Liver (tissue), 9 donors: ENCODE measurements around the gene TRIM9. TPM values are rescaled to one million over a fixed set of nuclear protein-coding genes. Genes with fewer than 3 reads are reported as not detected.

ENCODE experiments used
- DNase-seq: peaks from one replicate; pipeline ENCODE4 v3.0.0-alpha.2; 2017; ENCODE audit warnings: low spot score
- H3K27ac ChIP-seq, 2 donors: one replicate each; pipeline ENCODE4 v1.7.0; 2013; ENCODE audit warnings: inconsistent platforms in 2 of 2, low read length in 2 of 2, control low read depth in 1 of 2, low read depth in 1 of 2, mild to moderate bottlenecking in 1 of 2
- H3K27me3 ChIP-seq, 4 donors: one replicate each; pipeline versions ENCODE4 v1.6.1 to v1.7.0; 2013; ENCODE audit warnings: low read length in 3 of 4, inconsistent platforms in 1 of 4, mild to moderate bottlenecking in 1 of 4, moderate library complexity in 1 of 4; ENCODE audit not compliant: control insufficient read depth in 4 of 4, insufficient read depth in 4 of 4
- H3K36me3 ChIP-seq, 4 donors: one replicate each; pipeline versions ENCODE4 v1.6.1 to v1.7.0; 2013; ENCODE audit warnings: low read length in 3 of 4, mild to moderate bottlenecking in 3 of 4, low read depth in 1 of 4, moderate library complexity in 1 of 4; ENCODE audit not compliant: control insufficient read depth in 4 of 4, insufficient read depth in 3 of 4
- H3K4me1 ChIP-seq, 4 donors: one replicate each; pipeline versions ENCODE4 v1.6.1 to v1.7.0; 2013; ENCODE audit warnings: low read length in 3 of 4, mild to moderate bottlenecking in 3 of 4, moderate library complexity in 1 of 4; ENCODE audit not compliant: control insufficient read depth in 4 of 4, insufficient read depth in 4 of 4
- H3K4me3 ChIP-seq, 3 donors: one replicate each; pipeline versions ENCODE4 v1.6.1 to v1.7.0; 2013; ENCODE audit warnings: low read length in 3 of 3, control low read depth in 1 of 3, low read depth in 1 of 3, mild to moderate bottlenecking in 1 of 3
- H3K9ac ChIP-seq, 2 donors: one replicate each; pipeline ENCODE4 v1.7.0; 2013; ENCODE audit warnings: low read length in 2 of 2, mild to moderate bottlenecking in 2 of 2, moderate library complexity in 2 of 2, control low read depth in 1 of 2, low read depth in 1 of 2
- H3K9me3 ChIP-seq, 4 donors: one replicate each; pipeline versions ENCODE4 v1.6.1 to v1.7.0; 2013; ENCODE audit warnings: low read length in 3 of 4; ENCODE audit not compliant: control insufficient read depth in 4 of 4
- EGR1 ChIP-seq, 2 donors: IDR thresholded peaks; 2 replicates each; pipeline ENCODE4 v1.6.1; 2016 to 2018; ENCODE audit warnings: antibody characterized with exemption in 2 of 2, low read depth in 2 of 2
- FOXA1 ChIP-seq: IDR thresholded peaks from 2 replicates; pipeline ENCODE4 v1.6.1; 2016; ENCODE audit warnings: antibody characterized with exemption
- GABPA ChIP-seq, 2 donors: IDR thresholded peaks in 1 of 2; conservative IDR thresholded peaks in 1 of 2; 2 replicates each; pipeline ENCODE4 v1.6.1; 2016; ENCODE audit warnings: antibody characterized with exemption in 2 of 2, mild to moderate bottlenecking in 1 of 2, moderate library complexity in 1 of 2
- HNF4G ChIP-seq: IDR thresholded peaks from 2 replicates; pipeline ENCODE4 v1.6.1; 2016; ENCODE audit warnings: antibody characterized with exemption
- JUND ChIP-seq, 2 donors: IDR thresholded peaks; 2 replicates each; pipeline ENCODE4 v1.6.1; 2016; ENCODE audit warnings: antibody characterized with exemption in 2 of 2
- MAX ChIP-seq: IDR thresholded peaks from 2 replicates; pipeline ENCODE4 v1.6.1; 2016; ENCODE audit warnings: antibody characterized with exemption
- NR2F2 ChIP-seq: IDR thresholded peaks from 2 replicates; pipeline ENCODE4 v1.6.1; 2016; ENCODE audit warnings: antibody characterized with exemption
- RXRA ChIP-seq, 2 donors: IDR thresholded peaks; 2 replicates each; pipeline ENCODE4 v1.6.1; 2017 to 2018; ENCODE audit warnings: antibody characterized with exemption in 2 of 2, mild to moderate bottlenecking in 1 of 2
- SP1 ChIP-seq: IDR thresholded peaks from 2 replicates; pipeline ENCODE4 v1.6.1; 2018; ENCODE audit warnings: antibody characterized with exemption, mild to moderate bottlenecking
- TAF1 ChIP-seq: conservative IDR thresholded peaks from 2 replicates; pipeline ENCODE4 v1.6.1; 2016; ENCODE audit warnings: antibody characterized with exemption, mild to moderate bottlenecking
- YY1 ChIP-seq: IDR thresholded peaks from 2 replicates; pipeline ENCODE4 v1.6.1; 2016; ENCODE audit warnings: antibody characterized with exemption, mild to moderate bottlenecking
- WGBS: extraction: QIAGEN DNeasy Blood & Tissue Kit; methylation state at CpG from one replicate; pipeline ENCODE4 v1.1.7; 2013; 5-methylcytosine and 5-hydroxymethylcytosine counted together
- polyA plus RNA-seq, 2 donors: library from polyadenylated mRNA; stranded (reverse) in 1 of 2; unstranded in 1 of 2; fragments of 200-250 nt in 1 of 2; fragments of >200 nt in 1 of 2; fragmentation: Nextera tagmentation in 1 of 2; extraction: Ambion mirVana in 1 of 2; gene quantifications; one replicate each; pipeline versions ENCODE4 v1.2.1 to v1.2.3, GENCODE V29; 2013 to 2015
- total RNA-seq, 2 donors: library from RNA; depleted of rRNA; stranded (reverse); fragments of >200 nt; gene quantifications; one replicate each; pipeline ENCODE4 v1.2.3, GENCODE V29; 2014
- TF ChIP-seq, protein P1 (sequence below): IDR thresholded peaks from 2 replicates; pipeline ENCODE4 v1.6.1; 2016; ENCODE audit warnings: antibody characterized with exemption
- TF ChIP-seq, protein P2 (sequence below): IDR thresholded peaks from 2 replicates; pipeline ENCODE4 v1.6.1; 2016; ENCODE audit warnings: antibody characterized with exemption
- TF ChIP-seq, protein P3 (sequence below): fragments of 150-350 bp; IDR thresholded peaks from 2 replicates; pipeline ENCODE4 v1.5.1; 2017; ENCODE audit warnings: improper control_type of control experiment, low read depth, low read length; ENCODE audit not compliant: missing input control
- TF ChIP-seq, protein P4 (sequence below): IDR thresholded peaks from 2 replicates; pipeline ENCODE4 v1.6.1; 2016; ENCODE audit warnings: antibody characterized with exemption, mild to moderate bottlenecking
- donor health status: healthy.
- donor health status: healthy.
- donor health status: healthy.
- donor health status: healthy.
- donor health status: healthy.

The TRIM9 gene
- total and polyA plus RNA-seq, 4 donors: 0.09 to 1.6 (median 0.18) TPM

DNA sequence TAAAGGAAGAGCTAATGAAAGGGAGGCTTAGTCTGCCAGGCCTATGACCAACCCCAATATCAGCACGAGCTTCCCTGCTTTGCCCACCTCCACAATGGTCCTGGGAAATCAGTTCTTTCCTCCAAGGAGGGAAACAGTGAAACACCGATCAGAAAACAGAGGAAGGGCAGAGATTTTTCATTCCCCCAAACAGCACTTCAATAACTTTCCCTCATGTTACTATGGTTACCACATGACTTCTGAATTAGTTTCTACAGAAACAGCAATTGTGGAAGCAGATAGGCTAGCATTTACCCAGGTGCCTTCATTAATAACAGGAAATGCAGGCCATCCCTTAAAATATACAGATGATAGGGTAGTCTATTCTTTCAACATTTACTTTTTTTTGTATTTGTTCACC lies 35.9 kb downstream of the TRIM9 start:
- H3K27me3 ChIP-seq: no peaks in the 10 kb centered on the region
- no peak for DNase-seq
- no peak overlapping the region for H3K9ac ChIP-seq
- peaks cover 0 to 2% (median 0%) of the 10 kb centered on the region in 4 donors for H3K9me3 ChIP-seq
- TF ChIP-seq SP1: no peak
- TF ChIP-seq GABPA (IDR thresholded peaks at IDR 0.05 in 1 of 2, conservative IDR thresholded peaks at IDR 0.05 in 1 of 2): no peak
- TF ChIP-seq FOXA1: no peak
- TF ChIP-seq, protein P1, sequence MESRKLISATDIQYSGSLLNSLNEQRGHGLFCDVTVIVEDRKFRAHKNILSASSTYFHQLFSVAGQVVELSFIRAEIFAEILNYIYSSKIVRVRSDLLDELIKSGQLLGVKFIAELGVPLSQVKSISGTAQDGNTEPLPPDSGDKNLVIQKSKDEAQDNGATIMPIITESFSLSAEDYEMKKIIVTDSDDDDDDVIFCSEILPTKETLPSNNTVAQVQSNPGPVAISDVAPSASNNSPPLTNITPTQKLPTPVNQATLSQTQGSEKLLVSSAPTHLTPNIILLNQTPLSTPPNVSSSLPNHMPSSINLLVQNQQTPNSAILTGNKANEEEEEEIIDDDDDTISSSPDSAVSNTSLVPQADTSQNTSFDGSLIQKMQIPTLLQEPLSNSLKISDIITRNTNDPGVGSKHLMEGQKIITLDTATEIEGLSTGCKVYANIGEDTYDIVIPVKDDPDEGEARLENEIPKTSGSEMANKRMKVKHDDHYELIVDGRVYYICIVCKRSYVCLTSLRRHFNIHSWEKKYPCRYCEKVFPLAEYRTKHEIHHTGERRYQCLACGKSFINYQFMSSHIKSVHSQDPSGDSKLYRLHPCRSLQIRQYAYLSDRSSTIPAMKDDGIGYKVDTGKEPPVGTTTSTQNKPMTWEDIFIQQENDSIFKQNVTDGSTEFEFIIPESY: no peak
- no peak for TF ChIP-seq NR2F2
- TF ChIP-seq YY1: no peak
- no peak for TF ChIP-seq HNF4G
- TF ChIP-seq TAF1: no peak
- no peak for TF ChIP-seq MAX
- no peak for TF ChIP-seq JUND (IDR thresholded peaks at IDR 0.05)
- TF ChIP-seq, protein P2, sequence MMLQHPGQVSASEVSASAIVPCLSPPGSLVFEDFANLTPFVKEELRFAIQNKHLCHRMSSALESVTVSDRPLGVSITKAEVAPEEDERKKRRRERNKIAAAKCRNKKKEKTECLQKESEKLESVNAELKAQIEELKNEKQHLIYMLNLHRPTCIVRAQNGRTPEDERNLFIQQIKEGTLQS: no peak
- H3K4me3 ChIP-seq: no peak overlapping the region
- 77% methylated on average over 2 of the region's 2 CpGs for WGBS
- no peaks in the 10 kb centered on the region for H3K4me1 ChIP-seq
- no peaks in the 10 kb centered on the region for H3K36me3 ChIP-seq
- no peak overlapping the region for H3K27ac ChIP-seq

DNA sequence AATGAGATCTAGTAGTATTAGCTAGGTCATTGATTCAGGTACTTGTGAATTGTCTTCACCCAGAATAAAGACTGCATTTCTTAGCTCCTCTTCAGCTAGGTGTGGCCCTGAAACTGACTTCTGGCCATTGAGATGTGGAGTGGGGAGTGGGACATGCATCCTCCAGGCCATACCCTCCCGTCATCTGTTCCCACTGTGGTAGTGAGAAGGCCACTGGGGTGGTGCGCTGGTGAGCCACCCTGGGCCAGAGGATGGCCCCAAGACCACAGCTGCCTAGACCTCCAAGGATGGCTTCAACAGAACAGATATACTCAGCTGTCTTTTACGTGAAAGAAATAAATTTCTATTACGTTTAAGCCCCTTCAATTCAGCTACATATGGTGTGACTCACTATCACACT lies 36.5 kb downstream of the TRIM9 start:
- Histone ChIP-seq H3K4me1 (no peaks in the 10 kb centered on the region), H3K27ac (no peak overlapping the region), H3K9me3 (peaks cover 0 to 2% (median 0%) of the 10 kb centered on the region in 4 donors), H3K9ac (no peak overlapping the region), H3K4me3 (no peak overlapping the region), H3K36me3 (no peaks in the 10 kb centered on the region), H3K27me3 (no peaks in the 10 kb centered on the region)
- no peak for DNase-seq
- TF ChIP-seq FOXA1: no peak
- no peak for TF ChIP-seq SP1
- TF ChIP-seq, protein P3, sequence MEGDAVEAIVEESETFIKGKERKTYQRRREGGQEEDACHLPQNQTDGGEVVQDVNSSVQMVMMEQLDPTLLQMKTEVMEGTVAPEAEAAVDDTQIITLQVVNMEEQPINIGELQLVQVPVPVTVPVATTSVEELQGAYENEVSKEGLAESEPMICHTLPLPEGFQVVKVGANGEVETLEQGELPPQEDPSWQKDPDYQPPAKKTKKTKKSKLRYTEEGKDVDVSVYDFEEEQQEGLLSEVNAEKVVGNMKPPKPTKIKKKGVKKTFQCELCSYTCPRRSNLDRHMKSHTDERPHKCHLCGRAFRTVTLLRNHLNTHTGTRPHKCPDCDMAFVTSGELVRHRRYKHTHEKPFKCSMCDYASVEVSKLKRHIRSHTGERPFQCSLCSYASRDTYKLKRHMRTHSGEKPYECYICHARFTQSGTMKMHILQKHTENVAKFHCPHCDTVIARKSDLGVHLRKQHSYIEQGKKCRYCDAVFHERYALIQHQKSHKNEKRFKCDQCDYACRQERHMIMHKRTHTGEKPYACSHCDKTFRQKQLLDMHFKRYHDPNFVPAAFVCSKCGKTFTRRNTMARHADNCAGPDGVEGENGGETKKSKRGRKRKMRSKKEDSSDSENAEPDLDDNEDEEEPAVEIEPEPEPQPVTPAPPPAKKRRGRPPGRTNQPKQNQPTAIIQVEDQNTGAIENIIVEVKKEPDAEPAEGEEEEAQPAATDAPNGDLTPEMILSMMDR: no peak
- TF ChIP-seq MAX: no peak
- no peak for TF ChIP-seq YY1
- TF ChIP-seq, protein P4, sequence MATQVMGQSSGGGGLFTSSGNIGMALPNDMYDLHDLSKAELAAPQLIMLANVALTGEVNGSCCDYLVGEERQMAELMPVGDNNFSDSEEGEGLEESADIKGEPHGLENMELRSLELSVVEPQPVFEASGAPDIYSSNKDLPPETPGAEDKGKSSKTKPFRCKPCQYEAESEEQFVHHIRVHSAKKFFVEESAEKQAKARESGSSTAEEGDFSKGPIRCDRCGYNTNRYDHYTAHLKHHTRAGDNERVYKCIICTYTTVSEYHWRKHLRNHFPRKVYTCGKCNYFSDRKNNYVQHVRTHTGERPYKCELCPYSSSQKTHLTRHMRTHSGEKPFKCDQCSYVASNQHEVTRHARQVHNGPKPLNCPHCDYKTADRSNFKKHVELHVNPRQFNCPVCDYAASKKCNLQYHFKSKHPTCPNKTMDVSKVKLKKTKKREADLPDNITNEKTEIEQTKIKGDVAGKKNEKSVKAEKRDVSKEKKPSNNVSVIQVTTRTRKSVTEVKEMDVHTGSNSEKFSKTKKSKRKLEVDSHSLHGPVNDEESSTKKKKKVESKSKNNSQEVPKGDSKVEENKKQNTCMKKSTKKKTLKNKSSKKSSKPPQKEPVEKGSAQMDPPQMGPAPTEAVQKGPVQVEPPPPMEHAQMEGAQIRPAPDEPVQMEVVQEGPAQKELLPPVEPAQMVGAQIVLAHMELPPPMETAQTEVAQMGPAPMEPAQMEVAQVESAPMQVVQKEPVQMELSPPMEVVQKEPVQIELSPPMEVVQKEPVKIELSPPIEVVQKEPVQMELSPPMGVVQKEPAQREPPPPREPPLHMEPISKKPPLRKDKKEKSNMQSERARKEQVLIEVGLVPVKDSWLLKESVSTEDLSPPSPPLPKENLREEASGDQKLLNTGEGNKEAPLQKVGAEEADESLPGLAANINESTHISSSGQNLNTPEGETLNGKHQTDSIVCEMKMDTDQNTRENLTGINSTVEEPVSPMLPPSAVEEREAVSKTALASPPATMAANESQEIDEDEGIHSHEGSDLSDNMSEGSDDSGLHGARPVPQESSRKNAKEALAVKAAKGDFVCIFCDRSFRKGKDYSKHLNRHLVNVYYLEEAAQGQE: no peak
- no peak for TF ChIP-seq NR2F2
- no peak for TF ChIP-seq EGR1 (IDR thresholded peaks at IDR 0.05; ENCODE audit: low read depth in 2 of 2)
- TF ChIP-seq RXRA (IDR thresholded peaks at IDR 0.05): no peak
- WGBS: 83% methylated on average over 4 of the region's 4 CpGs
